22Rv1 (cell line): ENCODE data around the gene NADK2.

Experiments
- CTCF ChIP-seq: fragments of 450-650 bp; IDR thresholded peaks from 2 replicates; pipeline ENCODE4 v1.5.1; 2017; ENCODE audit warnings: mild to moderate bottlenecking
- ZFX ChIP-seq: fragments of 450-650 bp; IDR thresholded peaks from 2 replicates; pipeline ENCODE4 v1.6.1; 2017; ENCODE audit warnings: antibody characterized with exemption, borderline replicate concordance

GRCh38 chr5:36156121-36156601 is 85.6 kb downstream of the NADK2 start:
- TF ChIP-seq CTCF (no peak), ZFX (no peak)
